ENCODE measurements around the gene RPS24.
"Not testable (repeated sequence)": the region's sequence is repeated elsewhere in the genome, so short reads cannot be mapped to it uniquely, and the experiment has no call there.

RPS24 gene

GRCh38 chr10:78049851-78050250 lies 16.2 kb downstream of the RPS24 start:
- Histone ChIP-seq H3K4me1 (ENCODE audit: control insufficient read depth, insufficient read depth, low read length, unreplicated experiment) (peaks cover 10% of the 10 kb centered on the region), H3K27me3 (ENCODE audit: insufficient read depth, low read length) (no peaks in the 10 kb centered on the region), H3K27ac (ENCODE audit: low read depth, low read length) (no peak overlapping the region), H3K36me3 (ENCODE audit: insufficient read depth, low read length) (no peaks in the 10 kb centered on the region), H2AFZ (ENCODE audit: low read length, unreplicated experiment) (no peak overlapping the region), H3K4me3 (ENCODE audit: low read depth, low read length) (no peak overlapping the region), H3K79me2 (ENCODE audit: control insufficient read depth, insufficient read depth, low read length, unreplicated experiment) (no peaks in the 10 kb centered on the region)

DNA sequence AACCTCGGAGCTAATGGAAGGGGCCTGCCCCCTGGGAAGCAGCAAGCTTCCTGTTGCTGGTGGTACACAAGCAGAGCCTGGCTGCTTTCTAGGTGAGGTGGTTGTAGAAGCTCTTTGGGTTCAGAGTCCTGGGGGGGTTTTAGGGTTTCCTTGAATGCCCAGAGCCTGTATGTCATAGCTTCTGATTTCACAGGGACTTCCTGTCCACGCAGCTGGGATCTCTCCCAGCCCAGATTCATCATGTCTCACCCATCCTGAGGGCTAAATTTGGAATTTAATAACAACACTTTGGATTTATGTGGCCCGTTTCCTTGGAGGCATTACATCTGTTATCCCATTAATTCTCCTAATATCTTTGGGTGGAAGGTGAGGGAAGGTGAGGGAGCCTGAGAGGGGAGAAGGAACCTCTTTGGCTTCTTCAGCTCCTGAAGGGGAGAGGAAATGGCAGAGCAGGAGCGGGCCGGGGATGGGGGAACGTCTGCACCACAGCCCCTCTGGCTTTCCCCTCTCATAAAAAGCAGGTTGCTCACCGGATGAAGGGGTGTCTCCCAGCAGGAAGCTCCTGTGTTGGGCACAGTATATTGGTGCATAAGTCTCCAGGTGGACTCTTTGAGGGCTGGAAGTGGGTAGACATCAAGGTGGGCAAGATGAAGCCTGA lies 19.7 kb downstream of the RPS24 start:
- no peaks in the 10 kb centered on the region for H3K79me2 ChIP-seq (ENCODE audit: control insufficient read depth, insufficient read depth, low read length, unreplicated experiment)
- H3K27ac ChIP-seq (ENCODE audit: low read depth, low read length): no peak overlapping the region
- H2AFZ ChIP-seq (ENCODE audit: low read length, unreplicated experiment): no peak overlapping the region
- H3K27me3 ChIP-seq (ENCODE audit: insufficient read depth, low read length): no peaks in the 10 kb centered on the region
- no peak overlapping the region for H3K4me3 ChIP-seq (ENCODE audit: low read depth, low read length)
- no peaks in the 10 kb centered on the region for H3K36me3 ChIP-seq (ENCODE audit: insufficient read depth, low read length)
- H3K4me1 ChIP-seq (ENCODE audit: control insufficient read depth, insufficient read depth, low read length, unreplicated experiment): peaks cover 10% of the 10 kb centered on the region

DNA sequence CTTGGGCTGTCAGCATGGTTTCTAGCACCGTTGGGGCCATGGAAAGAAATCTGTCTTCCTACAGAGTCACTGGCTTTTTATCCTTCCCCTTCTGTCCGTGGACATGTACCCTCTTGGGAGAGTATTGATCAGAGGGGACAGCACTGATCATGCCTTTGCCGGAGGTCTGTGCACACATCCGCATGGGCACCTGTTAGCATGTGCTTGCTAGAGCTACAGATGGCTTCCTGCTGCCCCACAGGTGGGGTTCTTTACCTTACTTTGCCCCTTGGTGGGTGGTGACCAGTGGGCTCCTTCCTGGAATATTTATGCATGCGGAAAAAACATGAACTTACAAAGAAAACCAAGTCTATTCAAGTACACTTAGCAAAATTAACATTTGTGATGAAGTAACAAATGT lies 24.9 kb downstream of the RPS24 start:
- peaks cover under 1% of the 10 kb centered on the region for H3K4me1 ChIP-seq (ENCODE audit: control insufficient read depth, insufficient read depth, low read length, unreplicated experiment)
- no peak overlapping the region for H3K27ac ChIP-seq (ENCODE audit: low read depth, low read length)
- H2AFZ ChIP-seq (ENCODE audit: low read length, unreplicated experiment): no peak overlapping the region
- H3K79me2 ChIP-seq (ENCODE audit: control insufficient read depth, insufficient read depth, low read length, unreplicated experiment): no peaks in the 10 kb centered on the region
- no peaks in the 10 kb centered on the region for H3K36me3 ChIP-seq (ENCODE audit: insufficient read depth, low read length)
- no peaks in the 10 kb centered on the region for H3K27me3 ChIP-seq (ENCODE audit: insufficient read depth, low read length)
- H3K4me3 ChIP-seq (ENCODE audit: low read depth, low read length): no peak overlapping the region

DNA sequence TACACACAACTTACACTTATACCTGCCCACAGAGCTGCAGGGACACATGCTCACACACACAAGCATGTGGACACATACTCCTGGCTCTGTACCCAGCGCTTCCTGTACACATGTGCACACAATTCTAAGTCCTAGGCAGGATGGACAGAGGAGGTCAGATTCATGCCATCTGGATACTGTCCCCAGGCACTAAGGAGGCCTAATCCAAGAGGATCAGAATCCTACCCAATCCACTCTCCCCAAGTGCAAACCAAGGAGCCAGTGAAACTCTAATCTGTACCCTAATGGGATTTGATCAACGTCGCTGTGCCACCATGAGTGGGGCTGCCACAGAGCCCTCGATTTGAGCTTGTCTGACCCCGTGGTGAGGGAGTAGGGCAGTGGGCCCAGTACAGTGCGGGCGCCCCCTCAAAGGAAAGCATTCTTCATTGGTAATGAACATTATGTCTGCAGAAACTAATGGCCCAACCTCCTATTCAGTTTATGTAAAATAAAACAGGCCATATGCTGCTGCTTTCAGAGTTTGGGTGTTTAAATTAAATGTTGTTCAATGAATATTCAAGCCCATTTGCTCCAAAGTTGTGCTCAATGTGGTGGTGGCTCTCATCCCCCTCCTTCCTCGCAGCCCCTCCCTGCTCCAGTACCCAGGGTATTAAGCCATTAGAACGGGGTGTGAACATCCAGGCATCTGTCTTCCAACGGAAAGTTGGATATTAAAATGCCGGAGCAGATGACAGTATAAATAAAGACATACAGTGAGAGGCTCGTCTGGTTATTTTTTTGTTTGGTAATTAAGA lies 26.4 kb downstream of the RPS24 start:
- no peaks in the 10 kb centered on the region for H3K36me3 ChIP-seq (ENCODE audit: insufficient read depth, low read length)
- H3K4me1 ChIP-seq (ENCODE audit: control insufficient read depth, insufficient read depth, low read length, unreplicated experiment): no peaks in the 10 kb centered on the region
- no peaks in the 10 kb centered on the region for H3K27me3 ChIP-seq (ENCODE audit: insufficient read depth, low read length)
- H2AFZ ChIP-seq (ENCODE audit: low read length, unreplicated experiment): no peak overlapping the region
- H3K79me2 ChIP-seq (ENCODE audit: control insufficient read depth, insufficient read depth, low read length, unreplicated experiment): no peaks in the 10 kb centered on the region
- H3K27ac ChIP-seq (ENCODE audit: low read depth, low read length): no peak overlapping the region
- H3K4me3 ChIP-seq (ENCODE audit: low read depth, low read length): no peak overlapping the region

- H3K4me3 ChIP-seq (ENCODE audit: low read depth, low read length): no peak overlapping the region
- H3K4me1 ChIP-seq (ENCODE audit: control insufficient read depth, insufficient read depth, low read length, unreplicated experiment): no peaks in the 10 kb centered on the region
These were observed 28.6 kb downstream of the RPS24 start for GRCh38 chr10:78062296-78062695.

GRCh38 chr10:78063236-78063635 lies 29.6 kb downstream of the RPS24 start:
- H2AFZ ChIP-seq (ENCODE audit: low read length, unreplicated experiment): no peak overlapping the region
- no peaks in the 10 kb centered on the region for H3K4me1 ChIP-seq (ENCODE audit: control insufficient read depth, insufficient read depth, low read length, unreplicated experiment)
- no peak overlapping the region for H3K27ac ChIP-seq (ENCODE audit: low read depth, low read length)

More at GRCh38 chr10:78062296-78062695, 28.6 kb downstream of the RPS24 start:
- Histone ChIP-seq H2AFZ (ENCODE audit: low read length, unreplicated experiment) (no peak overlapping the region), H3K36me3 (ENCODE audit: insufficient read depth, low read length) (no peaks in the 10 kb centered on the region), H3K27ac (ENCODE audit: low read depth, low read length) (no peak overlapping the region), H3K79me2 (ENCODE audit: control insufficient read depth, insufficient read depth, low read length, unreplicated experiment) (no peaks in the 10 kb centered on the region), H3K27me3 (ENCODE audit: insufficient read depth, low read length) (no peaks in the 10 kb centered on the region)

DNA sequence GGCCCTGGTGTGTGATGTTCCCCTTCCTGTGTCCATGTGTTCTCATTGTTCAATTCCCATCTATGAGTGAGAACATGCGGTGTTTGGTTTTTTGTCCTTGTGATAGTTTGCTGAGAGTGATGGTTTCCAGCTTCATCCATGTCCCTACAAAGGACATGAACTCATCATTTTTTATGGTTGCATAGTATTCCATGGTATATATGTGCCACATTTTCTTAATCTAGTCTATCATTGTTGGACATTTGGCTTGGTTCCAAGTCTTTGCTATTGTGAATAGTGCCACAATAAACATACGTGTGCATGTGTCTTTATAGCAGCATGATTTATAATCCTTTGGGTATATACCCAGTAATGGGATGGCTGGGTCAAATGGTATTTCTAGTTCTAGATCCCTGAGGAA lies 31.3 kb downstream of the RPS24 start:
- H3K79me2 ChIP-seq (ENCODE audit: control insufficient read depth, insufficient read depth, low read length, unreplicated experiment); H3K27me3 ChIP-seq (ENCODE audit: insufficient read depth, low read length); H3K36me3 ChIP-seq (ENCODE audit: insufficient read depth, low read length); H3K4me3 ChIP-seq (ENCODE audit: low read depth, low read length); H3K27ac ChIP-seq (ENCODE audit: low read depth, low read length); H3K4me1 ChIP-seq (ENCODE audit: control insufficient read depth, insufficient read depth, low read length, unreplicated experiment); H2AFZ ChIP-seq (ENCODE audit: low read length, unreplicated experiment): not testable (repeated sequence)

More at GRCh38 chr10:78063236-78063635, 29.6 kb downstream of the RPS24 start:
- Histone ChIP-seq H3K36me3 (ENCODE audit: insufficient read depth, low read length) (no peaks in the 10 kb centered on the region), H3K79me2 (ENCODE audit: control insufficient read depth, insufficient read depth, low read length, unreplicated experiment) (no peaks in the 10 kb centered on the region), H3K4me3 (ENCODE audit: low read depth, low read length) (no peak overlapping the region), H3K27me3 (ENCODE audit: insufficient read depth, low read length) (no peaks in the 10 kb centered on the region)

DNA sequence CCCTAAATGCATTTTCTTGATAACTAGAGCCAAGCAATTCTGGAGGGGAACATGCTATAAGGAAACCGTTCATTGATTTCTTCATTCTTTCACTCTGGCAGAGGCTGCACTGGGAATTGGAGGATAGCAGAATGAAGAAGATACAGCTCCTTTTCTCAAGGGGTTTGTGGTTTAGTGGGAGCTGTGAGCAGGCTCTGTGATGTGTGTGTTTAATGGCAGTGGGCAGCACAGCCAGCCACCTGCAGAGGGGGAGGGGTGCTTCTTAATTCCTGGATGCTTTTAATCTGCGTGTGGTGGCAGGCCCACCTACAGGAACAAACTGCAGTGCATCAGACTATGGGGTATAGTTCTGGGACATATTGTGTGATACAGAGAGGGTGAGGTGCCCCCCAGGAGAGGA lies 31.9 kb downstream of the RPS24 start:
- Histone ChIP-seq H3K4me3 (ENCODE audit: low read depth, low read length) (no peak overlapping the region), H3K27me3 (ENCODE audit: insufficient read depth, low read length) (peaks cover 8% of the 10 kb centered on the region; the same call in 1 of the 2 replicates), H3K79me2 (ENCODE audit: control insufficient read depth, insufficient read depth, low read length, unreplicated experiment) (no peaks in the 10 kb centered on the region), H2AFZ (ENCODE audit: low read length, unreplicated experiment) (no peak overlapping the region), H3K4me1 (ENCODE audit: control insufficient read depth, insufficient read depth, low read length, unreplicated experiment) (no peaks in the 10 kb centered on the region), H3K27ac (ENCODE audit: low read depth, low read length) (no peak overlapping the region), H3K36me3 (ENCODE audit: insufficient read depth, low read length) (no peaks in the 10 kb centered on the region)

DNA sequence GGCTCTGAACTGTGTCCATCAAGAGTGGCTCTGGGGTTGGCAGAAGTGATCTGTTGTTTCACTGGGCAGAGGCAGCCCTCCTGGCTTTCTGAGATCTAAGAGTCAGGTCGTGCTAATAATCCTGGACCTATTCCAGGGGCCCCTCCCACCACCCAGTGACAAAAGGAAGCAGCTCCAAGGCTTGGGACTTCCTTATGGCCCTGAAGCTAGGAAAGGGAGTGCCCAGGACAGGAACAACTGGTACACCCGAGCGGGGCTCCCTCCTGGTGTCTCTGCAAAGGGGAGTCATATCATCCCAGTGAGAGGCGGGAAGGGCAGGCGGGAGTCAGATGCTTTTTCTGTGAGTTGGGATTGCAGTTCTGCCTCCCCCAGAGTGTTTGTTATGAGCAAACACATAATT lies 32.3 kb downstream of the RPS24 start:
- no peak overlapping the region for H2AFZ ChIP-seq (ENCODE audit: low read length, unreplicated experiment)
- no peaks in the 10 kb centered on the region for H3K79me2 ChIP-seq (ENCODE audit: control insufficient read depth, insufficient read depth, low read length, unreplicated experiment)
- no peak overlapping the region for H3K4me3 ChIP-seq (ENCODE audit: low read depth, low read length)
- H3K36me3 ChIP-seq (ENCODE audit: insufficient read depth, low read length): no peaks in the 10 kb centered on the region
- peaks cover 8% of the 10 kb centered on the region; the same call in 1 of the 2 replicates for H3K27me3 ChIP-seq (ENCODE audit: insufficient read depth, low read length)
- no peaks in the 10 kb centered on the region for H3K4me1 ChIP-seq (ENCODE audit: control insufficient read depth, insufficient read depth, low read length, unreplicated experiment)
- H3K27ac ChIP-seq (ENCODE audit: low read depth, low read length): no peak overlapping the region

- Histone ChIP-seq H2AFZ (ENCODE audit: low read length, unreplicated experiment) (no peak overlapping the region), H3K27me3 (ENCODE audit: insufficient read depth, low read length) (peaks cover 8% of the 10 kb centered on the region; the same call in 1 of the 2 replicates), H3K79me2 (ENCODE audit: control insufficient read depth, insufficient read depth, low read length, unreplicated experiment) (no peaks in the 10 kb centered on the region), H3K4me3 (ENCODE audit: low read depth, low read length) (no peak overlapping the region), H3K4me1 (ENCODE audit: control insufficient read depth, insufficient read depth, low read length, unreplicated experiment) (no peaks in the 10 kb centered on the region), H3K36me3 (ENCODE audit: insufficient read depth, low read length) (no peaks in the 10 kb centered on the region), H3K27ac (ENCODE audit: low read depth, low read length) (no peak overlapping the region)
These were observed 33.2 kb downstream of the RPS24 start for GRCh38 chr10:78066728-78067430.

All from ACC112 (cell line).